Measurements from ENCODE around the gene EFNB2. TPM values are rescaled to one million over a fixed set of nuclear protein-coding genes. Genes with fewer than 3 reads are reported as not detected.

Gene EFNB2
- total RNA-seq, 1 experiment from 2014 or later = 4.7 TPM

DNA sequence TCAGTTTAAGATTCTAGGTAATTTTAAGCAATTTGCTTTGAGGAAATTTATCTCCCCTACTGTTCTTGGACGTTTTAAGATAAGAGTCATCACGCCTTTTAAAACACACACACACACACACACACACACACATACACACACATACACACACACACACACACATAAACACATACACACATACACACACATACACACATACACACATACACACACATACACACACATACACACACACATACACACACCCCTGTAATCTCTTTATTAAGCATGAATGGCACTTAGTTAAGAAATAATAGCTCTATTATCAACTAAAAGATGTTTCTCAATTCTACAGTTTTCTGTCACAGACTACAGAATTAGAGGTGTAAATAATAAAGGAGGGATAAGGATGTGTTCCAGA is 49.2 kb downstream of the EFNB2 start:
- no TSS peak for BruUV-seq (replicated peaks)
- Histone ChIP-seq H3K36me3 (ENCODE audit: control insufficient read depth, insufficient read depth, low read length) (no peaks in the 10 kb centered on the region), H3K9me3 (ENCODE audit: control insufficient read depth, insufficient read depth, low read depth, low read length) (no peaks in the 10 kb centered on the region), H3K4me3 (ENCODE audit: low read depth in 2 of 2, low read length in 2 of 2) (no peak overlapping the region), H3K27ac (ENCODE audit: low read length) (no peak overlapping the region), H3K4me1 (ENCODE audit: control insufficient read depth, insufficient read depth, low read length) (no peaks in the 10 kb centered on the region), H3K27me3 (ENCODE audit: control insufficient read depth, insufficient read depth, low read length) (no peaks in the 10 kb centered on the region)
- in situ Hi-C loops (cut with HindIII; ENCODE audit: low pct_unique_long_range_greater_than_20kb, low sequenced_read_pairs) = no loop called here
- DNase-seq (ENCODE audit: low read depth, low spot score) (no peak), ATAC-seq (no peak)
- ChIA-PET CTCF (no interaction called here), POLR2A (no interaction called here)
- intact Hi-C loops (cut with micrococcal nuclease; ENCODE audit: unreplicated experiment) = no loop called here
- TF ChIP-seq POLR2AphosphoS5 (IDR thresholded peaks at IDR 0.05; ENCODE audit: low read depth, low read length) = no peak
- TF ChIP-seq, protein P1, sequence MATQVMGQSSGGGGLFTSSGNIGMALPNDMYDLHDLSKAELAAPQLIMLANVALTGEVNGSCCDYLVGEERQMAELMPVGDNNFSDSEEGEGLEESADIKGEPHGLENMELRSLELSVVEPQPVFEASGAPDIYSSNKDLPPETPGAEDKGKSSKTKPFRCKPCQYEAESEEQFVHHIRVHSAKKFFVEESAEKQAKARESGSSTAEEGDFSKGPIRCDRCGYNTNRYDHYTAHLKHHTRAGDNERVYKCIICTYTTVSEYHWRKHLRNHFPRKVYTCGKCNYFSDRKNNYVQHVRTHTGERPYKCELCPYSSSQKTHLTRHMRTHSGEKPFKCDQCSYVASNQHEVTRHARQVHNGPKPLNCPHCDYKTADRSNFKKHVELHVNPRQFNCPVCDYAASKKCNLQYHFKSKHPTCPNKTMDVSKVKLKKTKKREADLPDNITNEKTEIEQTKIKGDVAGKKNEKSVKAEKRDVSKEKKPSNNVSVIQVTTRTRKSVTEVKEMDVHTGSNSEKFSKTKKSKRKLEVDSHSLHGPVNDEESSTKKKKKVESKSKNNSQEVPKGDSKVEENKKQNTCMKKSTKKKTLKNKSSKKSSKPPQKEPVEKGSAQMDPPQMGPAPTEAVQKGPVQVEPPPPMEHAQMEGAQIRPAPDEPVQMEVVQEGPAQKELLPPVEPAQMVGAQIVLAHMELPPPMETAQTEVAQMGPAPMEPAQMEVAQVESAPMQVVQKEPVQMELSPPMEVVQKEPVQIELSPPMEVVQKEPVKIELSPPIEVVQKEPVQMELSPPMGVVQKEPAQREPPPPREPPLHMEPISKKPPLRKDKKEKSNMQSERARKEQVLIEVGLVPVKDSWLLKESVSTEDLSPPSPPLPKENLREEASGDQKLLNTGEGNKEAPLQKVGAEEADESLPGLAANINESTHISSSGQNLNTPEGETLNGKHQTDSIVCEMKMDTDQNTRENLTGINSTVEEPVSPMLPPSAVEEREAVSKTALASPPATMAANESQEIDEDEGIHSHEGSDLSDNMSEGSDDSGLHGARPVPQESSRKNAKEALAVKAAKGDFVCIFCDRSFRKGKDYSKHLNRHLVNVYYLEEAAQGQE (IDR thresholded peaks at IDR 0.05; ENCODE audit: insufficient read depth in 1 of 2, low read depth in 2 of 2, low read length in 1 of 2) = no peak

DNA sequence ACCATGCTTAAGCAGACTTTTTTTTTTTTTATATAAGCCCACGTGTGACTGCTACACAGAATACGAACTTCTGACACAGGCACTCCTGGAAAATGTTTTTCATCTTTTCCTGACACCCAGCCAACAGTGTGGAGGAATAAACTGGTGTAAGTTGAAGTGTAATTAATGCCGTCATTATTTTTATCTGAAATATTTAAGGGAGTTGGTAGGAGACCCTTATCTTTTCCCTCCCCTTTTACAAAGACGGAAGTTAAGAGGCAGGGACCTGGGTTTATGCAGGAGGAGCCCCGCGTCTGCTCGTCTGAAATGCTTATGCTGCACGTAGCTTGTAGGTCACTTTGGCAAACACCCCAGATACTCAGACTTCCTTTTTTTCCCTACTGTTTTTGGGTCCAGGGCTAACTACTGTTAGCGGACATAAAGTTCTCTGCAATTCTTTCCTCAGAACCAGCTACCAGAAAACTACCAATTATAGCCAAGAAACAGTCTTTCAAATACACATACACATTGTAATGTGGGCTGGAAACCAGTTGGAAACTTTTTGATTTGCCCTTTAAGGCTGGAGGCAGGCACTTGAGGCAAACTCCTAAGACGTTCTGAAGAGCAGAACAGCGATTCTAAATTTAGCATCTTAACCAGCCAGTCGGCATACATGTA is 50.8 kb downstream of the EFNB2 start:
- in situ Hi-C loops (cut with HindIII; ENCODE audit: low pct_unique_long_range_greater_than_20kb, low sequenced_read_pairs) (no loop called here), intact Hi-C loops (cut with micrococcal nuclease; ENCODE audit: unreplicated experiment) (no loop called here)
- Histone ChIP-seq H3K4me1 (ENCODE audit: control insufficient read depth, insufficient read depth, low read length) (no peaks in the 10 kb centered on the region), H3K9me3 (ENCODE audit: control insufficient read depth, insufficient read depth, low read depth, low read length) (no peaks in the 10 kb centered on the region), H3K27me3 (ENCODE audit: control insufficient read depth, insufficient read depth, low read length) (no peaks in the 10 kb centered on the region), H3K4me3 (ENCODE audit: low read depth in 2 of 2, low read length in 2 of 2) (no peak overlapping the region), H3K36me3 (ENCODE audit: control insufficient read depth, insufficient read depth, low read length) (no peaks in the 10 kb centered on the region), H3K27ac (ENCODE audit: low read length) (no peak overlapping the region)
- DNase-seq (ENCODE audit: low read depth, low spot score) (no peak), ATAC-seq (no peak)
- no TSS peak for BruUV-seq (replicated peaks)
- CTCF ChIA-PET = no interaction called here
- POLR2A ChIA-PET = no interaction called here
- TF ChIP-seq TCF7L2 (IDR thresholded peaks at IDR 0.05; ENCODE audit: low read depth, low read length) (no peak), SIN3A (IDR thresholded peaks at IDR 0.05; ENCODE audit: borderline replicate concordance, insufficient read depth, low read depth, low read length) (no peak), POLR2AphosphoS5 (IDR thresholded peaks at IDR 0.05; ENCODE audit: low read depth, low read length) (no peak)
- TF ChIP-seq, protein P2, sequence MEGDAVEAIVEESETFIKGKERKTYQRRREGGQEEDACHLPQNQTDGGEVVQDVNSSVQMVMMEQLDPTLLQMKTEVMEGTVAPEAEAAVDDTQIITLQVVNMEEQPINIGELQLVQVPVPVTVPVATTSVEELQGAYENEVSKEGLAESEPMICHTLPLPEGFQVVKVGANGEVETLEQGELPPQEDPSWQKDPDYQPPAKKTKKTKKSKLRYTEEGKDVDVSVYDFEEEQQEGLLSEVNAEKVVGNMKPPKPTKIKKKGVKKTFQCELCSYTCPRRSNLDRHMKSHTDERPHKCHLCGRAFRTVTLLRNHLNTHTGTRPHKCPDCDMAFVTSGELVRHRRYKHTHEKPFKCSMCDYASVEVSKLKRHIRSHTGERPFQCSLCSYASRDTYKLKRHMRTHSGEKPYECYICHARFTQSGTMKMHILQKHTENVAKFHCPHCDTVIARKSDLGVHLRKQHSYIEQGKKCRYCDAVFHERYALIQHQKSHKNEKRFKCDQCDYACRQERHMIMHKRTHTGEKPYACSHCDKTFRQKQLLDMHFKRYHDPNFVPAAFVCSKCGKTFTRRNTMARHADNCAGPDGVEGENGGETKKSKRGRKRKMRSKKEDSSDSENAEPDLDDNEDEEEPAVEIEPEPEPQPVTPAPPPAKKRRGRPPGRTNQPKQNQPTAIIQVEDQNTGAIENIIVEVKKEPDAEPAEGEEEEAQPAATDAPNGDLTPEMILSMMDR (IDR thresholded peaks at IDR 0.05) = no peak
- TF ChIP-seq, protein P1 (IDR thresholded peaks at IDR 0.05; ENCODE audit: insufficient read depth in 1 of 2, low read depth in 2 of 2, low read length in 1 of 2) = no peak
